ENCODE measurements around the gene EBF3. TPM values are rescaled to one million over a fixed set of nuclear protein-coding genes. Genes with fewer than 3 reads are reported as not detected.

The EBF3 gene
- total RNA-seq, 2 experiments from 2014 or later: not detected

DNA sequence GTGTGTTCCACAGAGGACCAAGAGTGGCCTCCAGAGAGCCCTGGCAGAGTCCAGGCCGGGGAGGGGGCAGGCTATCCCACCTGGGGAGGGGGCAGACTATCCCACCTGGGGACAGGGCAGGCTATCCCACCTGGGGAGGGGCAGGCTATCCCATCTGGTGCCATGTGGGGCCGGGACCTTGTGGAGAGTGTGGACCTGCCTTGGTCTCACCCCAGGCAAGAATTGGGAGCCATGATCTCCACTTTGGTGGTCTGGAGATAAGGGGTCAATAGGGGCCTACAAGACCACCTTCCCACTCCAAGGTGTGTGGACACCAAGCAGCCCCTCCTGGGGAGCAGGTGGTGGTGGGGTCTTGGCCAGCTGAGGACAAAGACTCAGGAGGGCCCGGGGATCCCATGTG lies 138.2 kb downstream of the EBF3 start:
- H3K36me3 Mint-ChIP-seq: no peaks in the 10 kb centered on the region
- no peaks in the 10 kb centered on the region for H3K9me3 Mint-ChIP-seq
- H3K27ac Mint-ChIP-seq: no peak overlapping the region
- H3K4me1 Mint-ChIP-seq: no peaks in the 10 kb centered on the region
- no peak for ATAC-seq (ENCODE audit: low read depth)
- peaks cover 4% of the 10 kb centered on the region for H3K27me3 Mint-ChIP-seq
- POLR2A ChIA-PET: no interaction called here
- no peak for DNase-seq
- no peak overlapping the region for H3K4me3 Mint-ChIP-seq

- ATAC-seq (ENCODE audit: low read depth) (no peak), DNase-seq (no peak)
- Mint-ChIP-seq H3K27ac (no peak overlapping the region), H3K4me1 (no peaks in the 10 kb centered on the region), H3K9me3 (no peaks in the 10 kb centered on the region), H3K4me3 (no peak overlapping the region), H3K27me3 (peaks cover 4% of the 10 kb centered on the region), H3K36me3 (no peaks in the 10 kb centered on the region)
- POLR2A ChIA-PET: no interaction called here
These were observed 138.9 kb downstream of the EBF3 start for GRCh38 chr10:129825221-129825620.

DNA sequence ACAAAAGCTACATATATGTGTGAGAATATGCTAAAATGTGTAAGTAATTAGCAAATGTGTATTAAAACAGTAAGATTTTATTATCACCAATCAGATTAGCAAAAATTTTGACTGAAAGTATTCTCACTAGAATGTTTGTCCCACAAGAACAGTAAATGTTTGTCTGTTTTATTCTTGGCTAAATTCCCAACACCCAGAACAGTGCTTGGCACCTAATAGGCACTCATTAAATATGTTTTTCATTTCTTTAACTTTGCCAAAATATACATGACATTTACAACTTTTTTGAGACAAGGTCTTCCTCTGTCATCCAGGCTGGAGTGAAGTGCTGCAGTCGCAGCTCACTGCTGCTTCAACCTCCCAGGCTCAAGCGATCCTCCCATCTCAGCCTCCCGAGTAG lies 143.6 kb downstream of the EBF3 start:
- peaks cover 6% of the 10 kb centered on the region for H3K27me3 Mint-ChIP-seq
- POLR2A ChIA-PET: no interaction called here
- H3K36me3 Mint-ChIP-seq: no peaks in the 10 kb centered on the region
- no peaks in the 10 kb centered on the region for H3K4me1 Mint-ChIP-seq
- no peak overlapping the region for H3K4me3 Mint-ChIP-seq
- no peaks in the 10 kb centered on the region for H3K9me3 Mint-ChIP-seq
- DNase-seq (no peak), ATAC-seq (ENCODE audit: low read depth) (no peak)
- H3K27ac Mint-ChIP-seq: no peak overlapping the region

- Mint-ChIP-seq H3K36me3 (no peaks in the 10 kb centered on the region), H3K4me3 (no peak overlapping the region), H3K27me3 (peaks cover 2% of the 10 kb centered on the region), H3K27ac (no peak overlapping the region), H3K4me1 (no peaks in the 10 kb centered on the region), H3K9me3 (no peaks in the 10 kb centered on the region)
- POLR2A ChIA-PET: no interaction called here
- ATAC-seq (ENCODE audit: low read depth): no peak
- DNase-seq: no peak
These were observed 147.4 kb downstream of the EBF3 start for GRCh38 chr10:129816656-129817045.

DNA sequence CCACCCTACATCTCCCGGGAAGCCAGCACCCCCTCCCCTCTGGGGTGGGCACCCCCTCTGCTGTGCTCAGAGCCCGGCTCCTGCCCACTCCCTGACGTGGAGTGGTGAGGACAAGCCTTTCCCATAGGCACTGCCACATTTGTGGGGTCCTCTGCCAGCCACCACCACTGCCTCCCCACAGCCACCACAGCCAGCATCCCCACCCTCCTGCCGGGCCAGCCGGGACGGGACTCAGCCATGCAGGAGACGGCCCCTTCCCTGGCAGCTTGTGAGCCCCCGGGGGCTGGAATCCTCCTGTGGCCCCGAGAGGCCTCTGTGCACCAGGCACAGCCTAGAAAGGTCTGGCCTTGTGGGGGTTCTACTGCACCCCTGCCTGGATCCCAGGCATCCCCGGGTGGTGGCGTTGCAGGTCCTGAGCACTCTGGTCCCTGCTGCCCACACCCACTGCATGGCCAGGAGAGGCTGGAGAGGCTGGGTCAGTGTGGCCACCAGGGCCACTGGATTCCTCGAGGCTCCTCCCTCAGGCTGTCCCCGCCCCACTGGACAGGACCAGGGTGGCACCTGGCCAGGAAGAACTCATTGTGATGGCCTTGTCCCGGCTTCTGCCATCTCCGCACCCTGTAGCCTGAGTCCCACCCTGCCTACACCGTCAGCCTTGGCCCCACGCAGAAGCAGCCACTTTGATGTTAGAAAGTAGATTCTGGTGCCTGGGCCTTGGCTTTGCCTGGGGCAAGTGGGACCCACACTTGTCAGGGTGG lies 148.0 kb downstream of the EBF3 start:
- Mint-ChIP-seq H3K9me3 (no peaks in the 10 kb centered on the region), H3K4me3 (no peak overlapping the region), H3K27me3 (peaks cover 2% of the 10 kb centered on the region), H3K27ac (no peak overlapping the region), H3K36me3 (no peaks in the 10 kb centered on the region), H3K4me1 (no peaks in the 10 kb centered on the region)
- ATAC-seq (ENCODE audit: low read depth) (no peak), DNase-seq (no peak)
- POLR2A ChIA-PET: no interaction called here

DNA sequence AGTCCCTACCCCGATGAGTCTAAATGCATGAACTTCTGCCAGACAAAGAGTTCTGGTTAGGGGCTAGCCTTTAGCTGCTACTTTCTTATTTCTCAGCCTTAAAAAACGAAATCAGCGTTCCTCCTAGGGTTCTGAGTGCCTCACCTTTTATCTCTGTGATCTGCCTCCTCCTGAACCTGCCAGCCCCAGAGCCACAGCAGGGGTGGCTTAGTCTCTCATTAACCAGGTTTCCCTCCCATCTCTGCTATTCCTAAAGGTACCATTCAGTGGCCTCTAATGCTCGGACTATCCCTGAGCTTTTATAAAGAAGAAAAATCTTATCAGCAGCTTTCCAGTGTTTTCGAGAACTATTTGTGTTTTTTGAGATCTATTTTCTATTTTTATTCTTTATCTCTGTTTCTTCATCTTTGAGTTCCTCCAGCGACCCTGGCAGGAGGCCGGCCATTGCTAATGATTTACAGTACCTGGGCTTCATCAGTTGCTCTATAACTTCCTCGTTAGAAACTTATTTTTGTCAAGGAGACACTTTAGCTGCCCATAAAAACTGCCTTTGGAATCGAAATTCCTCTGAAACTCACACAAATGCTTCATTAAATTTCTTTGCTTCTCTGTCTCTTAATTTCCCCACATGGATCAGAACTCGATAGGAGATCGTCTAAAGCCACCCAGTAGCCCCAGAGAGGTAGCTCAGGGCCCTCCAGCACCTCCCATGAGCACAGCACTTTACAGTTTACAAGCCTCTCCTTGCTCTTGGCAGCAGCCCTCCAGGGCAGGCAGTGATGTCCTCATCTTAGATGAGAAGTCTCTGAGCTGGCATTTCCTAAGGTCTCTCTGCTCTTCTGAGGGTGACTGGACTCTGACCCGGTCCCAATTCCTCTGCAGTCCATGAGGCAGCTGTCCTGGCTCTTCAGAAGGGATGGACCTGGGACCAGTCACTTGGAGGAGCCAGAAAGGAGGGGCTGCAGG lies 149.1 kb downstream of the EBF3 start:
- POLR2A ChIA-PET: no interaction called here
- no peaks in the 10 kb centered on the region for H3K36me3 Mint-ChIP-seq
- H3K4me1 Mint-ChIP-seq: no peaks in the 10 kb centered on the region
- no peak for ATAC-seq (ENCODE audit: low read depth)
- no peaks in the 10 kb centered on the region for H3K27me3 Mint-ChIP-seq
- no peaks in the 10 kb centered on the region for H3K9me3 Mint-ChIP-seq
- no peak overlapping the region for H3K27ac Mint-ChIP-seq
- no peak for DNase-seq
- H3K4me3 Mint-ChIP-seq: no peak overlapping the region

DNA sequence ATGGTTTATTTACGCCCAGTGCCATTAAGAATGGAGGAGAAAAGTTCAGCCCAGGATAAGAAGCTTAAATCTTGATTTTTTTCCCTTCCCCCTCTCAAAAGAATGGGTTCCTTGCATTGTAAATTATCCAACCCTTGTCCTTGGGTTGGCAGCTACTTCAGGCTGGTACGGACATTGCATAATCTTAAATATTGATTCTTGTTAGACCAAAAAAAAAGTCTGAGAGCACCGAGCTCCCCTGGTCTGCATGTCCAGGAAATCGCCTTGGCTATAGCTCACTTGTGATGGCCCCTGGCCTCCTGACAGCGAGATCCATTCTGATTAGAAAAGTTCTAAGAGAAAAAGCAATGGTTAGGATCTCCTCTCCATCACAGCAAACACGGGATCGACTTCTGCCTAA lies 151.7 kb downstream of the EBF3 start:
- Mint-ChIP-seq H3K36me3 (no peaks in the 10 kb centered on the region), H3K4me3 (no peak overlapping the region), H3K9me3 (peaks cover 1% of the 10 kb centered on the region), H3K27me3 (no peaks in the 10 kb centered on the region), H3K4me1 (no peaks in the 10 kb centered on the region), H3K27ac (no peak overlapping the region)
- ATAC-seq (ENCODE audit: low read depth) (no peak), DNase-seq (no peak)
- POLR2A ChIA-PET: no interaction called here

DNA sequence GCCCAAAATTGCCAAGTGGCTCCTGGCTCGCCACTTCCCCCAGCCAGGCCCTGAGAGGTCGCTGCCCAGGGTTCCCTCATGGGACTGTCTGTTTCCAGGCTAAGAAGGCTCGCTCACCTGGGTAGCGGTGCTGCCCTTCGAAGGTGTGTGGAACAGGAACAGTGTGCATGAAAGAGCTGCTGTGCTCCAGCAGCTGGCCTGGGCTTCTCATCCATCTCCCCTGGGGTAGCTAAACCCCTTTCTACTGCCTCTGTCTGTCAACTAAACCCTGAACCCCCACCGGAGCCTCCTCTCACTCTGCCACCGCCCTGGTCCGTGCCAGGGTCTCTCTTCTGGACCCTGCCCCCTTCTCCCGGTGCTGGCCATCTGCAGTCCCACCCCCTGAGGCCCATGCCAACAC lies 152.9 kb downstream of the EBF3 start:
- no peak for ATAC-seq (ENCODE audit: low read depth)
- no peak overlapping the region for H3K4me3 Mint-ChIP-seq
- POLR2A ChIA-PET: no interaction called here
- H3K9me3 Mint-ChIP-seq: peaks cover 3% of the 10 kb centered on the region
- no peaks in the 10 kb centered on the region for H3K27me3 Mint-ChIP-seq
- H3K4me1 Mint-ChIP-seq: no peaks in the 10 kb centered on the region
- DNase-seq: no peak
- H3K36me3 Mint-ChIP-seq: no peaks in the 10 kb centered on the region
- no peak overlapping the region for H3K27ac Mint-ChIP-seq

DNA sequence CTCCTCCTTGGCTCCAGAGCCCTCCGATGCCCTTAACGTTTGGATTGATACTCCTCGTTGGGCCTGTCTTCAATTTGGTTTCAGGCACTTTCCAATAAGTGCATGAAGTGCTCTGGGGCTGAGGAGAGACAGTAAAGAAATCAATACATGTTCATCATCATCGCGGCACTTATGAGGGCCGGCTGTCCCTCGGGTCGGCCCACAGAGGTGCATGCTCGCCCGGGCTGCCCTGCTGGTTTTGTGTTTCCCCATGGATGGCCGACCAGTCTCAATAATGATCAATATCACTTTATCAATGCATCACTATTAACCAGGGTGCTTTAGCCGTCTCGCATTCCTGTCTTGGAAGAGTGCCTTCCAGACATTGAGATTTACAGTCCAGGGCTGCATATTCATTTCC lies 154.2 kb downstream of the EBF3 start:
- H3K4me1 Mint-ChIP-seq: no peaks in the 10 kb centered on the region
- no peak overlapping the region for H3K4me3 Mint-ChIP-seq
- POLR2A ChIA-PET: no interaction called here
- no peaks in the 10 kb centered on the region for H3K27me3 Mint-ChIP-seq
- ATAC-seq (ENCODE audit: low read depth) (no peak), DNase-seq (no peak)
- H3K9me3 Mint-ChIP-seq: peaks cover 6% of the 10 kb centered on the region
- H3K36me3 Mint-ChIP-seq: no peaks in the 10 kb centered on the region
- H3K27ac Mint-ChIP-seq: no peak overlapping the region

DNA sequence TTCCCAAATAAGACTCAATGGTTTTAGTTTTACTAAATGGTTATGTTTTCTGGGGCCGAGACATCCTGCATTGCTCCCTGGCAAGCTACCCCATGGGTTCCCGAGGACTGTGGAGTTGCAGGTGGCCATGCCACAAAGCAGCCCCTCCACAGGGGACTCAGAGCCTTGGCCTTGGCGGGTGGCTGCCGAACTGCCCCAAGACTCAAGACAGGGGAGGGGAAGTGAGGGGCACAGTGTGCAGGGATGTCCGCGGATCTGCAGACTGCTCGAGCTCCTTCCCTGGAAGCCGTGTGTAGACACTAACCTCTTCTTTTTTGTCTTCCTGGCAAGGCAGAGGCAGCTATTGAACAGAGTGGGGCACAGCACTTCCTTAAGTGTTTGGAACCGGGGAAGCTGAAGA lies 154.6 kb downstream of the EBF3 start:
- no peak overlapping the region for H3K27ac Mint-ChIP-seq
- H3K4me1 Mint-ChIP-seq: no peaks in the 10 kb centered on the region
- H3K9me3 Mint-ChIP-seq: peaks cover 6% of the 10 kb centered on the region
- ATAC-seq (ENCODE audit: low read depth): no peak
- H3K4me3 Mint-ChIP-seq: no peak overlapping the region
- POLR2A ChIA-PET: no interaction called here
- H3K36me3 Mint-ChIP-seq: no peaks in the 10 kb centered on the region
- no peak for DNase-seq
- H3K27me3 Mint-ChIP-seq: no peaks in the 10 kb centered on the region

DNA sequence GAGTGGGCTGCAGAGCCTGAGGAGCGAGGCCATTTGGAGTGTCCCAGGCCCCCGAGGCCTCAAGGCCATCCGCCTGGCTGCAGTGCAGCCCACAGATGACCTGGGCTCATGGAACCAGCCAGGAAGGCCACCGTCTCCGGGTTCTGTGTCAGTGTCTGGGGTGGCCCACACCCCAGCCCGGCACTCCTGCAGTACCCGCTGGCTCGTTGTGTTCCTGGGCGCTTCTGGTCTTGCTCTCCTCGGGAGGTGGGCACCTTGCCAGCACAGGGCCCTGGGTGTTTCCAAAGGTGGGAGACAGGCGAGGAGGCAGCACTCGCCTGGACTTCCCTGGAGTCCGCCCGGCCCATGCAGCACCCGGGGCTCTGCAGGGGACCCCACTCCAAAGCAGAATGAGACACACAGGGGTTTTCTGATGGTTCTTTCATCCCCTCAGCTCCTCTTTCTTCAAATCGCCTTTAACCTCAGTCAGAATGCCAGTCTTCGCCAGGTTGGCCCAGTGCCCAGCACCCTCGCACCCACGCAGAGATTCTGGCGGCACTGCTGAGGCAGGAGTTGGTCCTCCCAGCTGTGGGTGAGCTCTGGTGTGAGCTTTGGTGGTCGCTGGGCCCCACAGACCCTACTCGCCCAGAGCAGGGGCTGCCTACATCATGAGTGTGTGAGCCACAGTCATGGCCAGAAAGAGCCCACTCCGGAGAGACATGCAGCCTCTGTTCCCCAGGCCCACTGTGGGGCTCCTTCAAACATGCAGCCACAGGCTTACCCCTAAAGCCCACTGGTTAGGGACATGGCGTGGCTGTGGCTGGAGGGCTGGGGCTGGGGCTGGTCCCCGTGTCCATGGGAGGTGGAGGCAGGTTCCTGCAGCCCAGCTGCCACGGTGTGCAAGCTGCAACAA lies 155.7 kb downstream of the EBF3 start:
- Mint-ChIP-seq H3K27me3 (no peaks in the 10 kb centered on the region), H3K4me3 (no peak overlapping the region), H3K36me3 (no peaks in the 10 kb centered on the region), H3K4me1 (no peaks in the 10 kb centered on the region), H3K27ac (no peak overlapping the region), H3K9me3 (peaks cover 12% of the 10 kb centered on the region)
- no peak for DNase-seq
- ATAC-seq (ENCODE audit: low read depth): no peak
- POLR2A ChIA-PET: no interaction called here

- H3K27me3 Mint-ChIP-seq: no peaks in the 10 kb centered on the region
- POLR2A ChIA-PET: no interaction called here
- no peak for ATAC-seq (ENCODE audit: low read depth)
These were observed 156.9 kb downstream of the EBF3 start for GRCh38 chr10:129807211-129807610.

DNA sequence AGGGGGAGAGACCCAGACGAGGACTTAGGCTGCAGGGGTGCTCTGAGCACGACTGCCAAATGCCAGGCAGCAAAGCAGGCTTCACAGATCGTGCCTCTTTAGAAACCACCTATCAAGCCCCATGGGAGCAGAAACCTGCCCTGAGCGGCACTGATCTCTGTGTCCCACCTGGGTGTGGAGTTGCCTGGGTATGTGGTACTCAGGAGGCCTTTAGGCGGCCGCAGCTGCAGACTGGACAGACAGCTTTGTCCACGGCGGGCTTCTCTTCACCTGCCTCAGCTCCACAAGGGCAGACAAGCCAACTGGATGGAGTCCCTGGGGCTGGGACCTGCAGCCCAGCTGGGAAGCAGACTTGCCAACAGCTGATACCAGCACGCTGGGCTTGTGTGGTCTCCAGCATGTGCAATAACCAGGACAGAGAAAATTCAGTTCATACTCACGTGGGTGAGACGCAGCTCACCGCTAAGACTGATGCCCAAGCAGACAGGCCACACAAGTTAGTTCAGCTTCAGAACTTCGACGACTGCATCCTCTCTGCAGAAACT lies 163.2 kb downstream of the EBF3 start:
- no peaks in the 10 kb centered on the region for H3K27me3 Mint-ChIP-seq
- H3K9me3 Mint-ChIP-seq: peaks cover 19% of the 10 kb centered on the region
- H3K36me3 Mint-ChIP-seq: no peaks in the 10 kb centered on the region
- DNase-seq (no peak), ATAC-seq (ENCODE audit: low read depth) (no peak)
- H3K4me3 Mint-ChIP-seq: no peak overlapping the region
- H3K4me1 Mint-ChIP-seq: no peaks in the 10 kb centered on the region
- POLR2A ChIA-PET: no interaction called here
- no peak overlapping the region for H3K27ac Mint-ChIP-seq

More at GRCh38 chr10:129807211-129807610, 156.9 kb downstream of the EBF3 start:
- no peaks in the 10 kb centered on the region for H3K36me3 Mint-ChIP-seq
- peaks cover 17% of the 10 kb centered on the region for H3K9me3 Mint-ChIP-seq
- no peak overlapping the region for H3K4me3 Mint-ChIP-seq
- no peak for DNase-seq
- H3K4me1 Mint-ChIP-seq: no peaks in the 10 kb centered on the region
- no peak overlapping the region for H3K27ac Mint-ChIP-seq
